Endodermal cell (in vitro differentiated cells): ENCODE data around the gene GLUL. TPM values are rescaled to one million over a fixed set of nuclear protein-coding genes. Genes with fewer than 3 reads are reported as not detected.
A peak's percentile ranks its signal among the peaks of the same experiment; 100 is the strongest.

Experiments
- DNase-seq: peaks from one replicate; pipeline ENCODE4 v3.0.0-alpha.2; 2017
- H3K27ac ChIP-seq: 2 replicates; pipeline ENCODE4 v1.5.1; 2013; ENCODE audit warnings: mild to moderate bottlenecking, low read depth, low read length, moderate library complexity
- H3K27me3 ChIP-seq: 2 replicates; pipeline ENCODE4 v1.6.1; 2013; ENCODE audit warnings: mild to moderate bottlenecking, low read length, moderate library complexity; ENCODE audit not compliant: insufficient read depth, control insufficient read depth, poor library complexity, severe bottlenecking
- H3K36me3 ChIP-seq: 2 replicates; pipeline ENCODE4 v1.7.0; 2013; ENCODE audit warnings: mild to moderate bottlenecking, low read length, moderate library complexity; ENCODE audit not compliant: control insufficient read depth, insufficient read depth
- H3K4me1 ChIP-seq: one replicate; pipeline ENCODE4 v1.7.0; 2013; ENCODE audit warnings: low read length; ENCODE audit not compliant: control insufficient read depth, insufficient read depth
- H3K4me3 ChIP-seq: 2 replicates; pipeline ENCODE4 v1.5.1; 2013; ENCODE audit warnings: mild to moderate bottlenecking, low read length, moderate library complexity
- H3K9ac ChIP-seq: 2 replicates; pipeline ENCODE4 v1.6.1; 2013; ENCODE audit warnings: mild to moderate bottlenecking, low read length, moderate library complexity; ENCODE audit not compliant: poor library complexity, severe bottlenecking; ENCODE audit errors: extremely low read depth
- H3K9me3 ChIP-seq: 2 replicates; pipeline ENCODE4 v1.6.1; 2013; ENCODE audit warnings: mild to moderate bottlenecking, low read length, moderate library complexity; ENCODE audit not compliant: control insufficient read depth
- H3K27ac Mint-ChIP-seq: 2 replicates; pipeline ENCODE4 v1.8.0; 2020; ENCODE audit warnings: mixed read lengths
- H3K27me3 Mint-ChIP-seq: 2 replicates; pipeline ENCODE4 v1.8.0; 2021; ENCODE audit warnings: mild to moderate bottlenecking, mixed read lengths; ENCODE audit not compliant: insufficient read depth
- H3K36me3 Mint-ChIP-seq: 2 replicates; pipeline ENCODE4 v1.8.0; 2020; ENCODE audit warnings: low read depth, mixed read lengths
- H3K4me1 Mint-ChIP-seq: 2 replicates; pipeline ENCODE4 v1.8.0; 2020; ENCODE audit warnings: mixed read lengths
- H3K4me3 Mint-ChIP-seq: 2 replicates; pipeline ENCODE4 v1.8.0; 2020; ENCODE audit warnings: mild to moderate bottlenecking, moderate library complexity, mixed read lengths
- H3K9me3 Mint-ChIP-seq: 2 replicates; pipeline ENCODE4 v1.8.0; 2020; ENCODE audit warnings: mild to moderate bottlenecking, mixed read lengths
- CTCF ChIP-seq: fragments of 200-600 bp; sonication (generic); conservative IDR thresholded peaks from 2 replicates; pipeline ENCODE4 v1.5.0; 2021; ENCODE audit warnings: antibody characterized with exemption, mild to moderate bottlenecking
- WGBS, 2 experiments: methylation state at CpG; one replicate each; pipeline versions ENCODE4 v1.1.5 to v1.1.7; 2013; ENCODE audit warnings: missing lambda C conversion rate in 2 of 2, mixed read lengths in 1 of 2; ENCODE audit not compliant: insufficient coverage in 1 of 2, insufficient read length in 1 of 2; 5-methylcytosine and 5-hydroxymethylcytosine counted together
- total RNA-seq, 2 donors: library from RNA; stranded (reverse); fragmentation: NEBNext Ultra II Directional in 1 of 2; extraction: Animal tissue kit (Norgen Biotek cat#: 25700) in 1 of 2; gene quantifications; 2 replicates in 1 of 2; 3 replicates in 1 of 2; pipeline ENCODE4 v1.2.1, GENCODE V29; 2021

Gene GLUL
- total RNA-seq, 2 donors from 2014 or later, result 529 to 553 TPM

GRCh38 chr1:182385885-182386853 lies 5.4 kb downstream of the GLUL start:
- H3K27ac Mint-ChIP-seq, result peak overlapping the region; percentile 7
- DNase-seq, result no peak
- H3K4me3 Mint-ChIP-seq, result peak overlapping the region; percentile 30
- Histone ChIP-seq H3K36me3 (peaks cover 88% of the 10 kb centered on the region), H3K4me1 (peaks cover 19% of the 10 kb centered on the region), H3K9ac (no peak overlapping the region), H3K27me3 (no peaks in the 10 kb centered on the region), H3K27ac (no peak overlapping the region), H3K4me3 (peak overlapping the region; percentile 97), H3K9me3 (no peaks in the 10 kb centered on the region)
- WGBS, 2 experiments, result 94 to 96% methylated on average over 5 to 8 of the region's 8 CpGs
- H3K36me3 Mint-ChIP-seq, result peaks cover 89% of the 10 kb centered on the region
- peaks cover 69% of the 10 kb centered on the region for H3K4me1 Mint-ChIP-seq
- no peak for TF ChIP-seq CTCF
- H3K9me3 Mint-ChIP-seq, result no peaks in the 10 kb centered on the region
- H3K27me3 Mint-ChIP-seq, result no peaks in the 10 kb centered on the region

- H3K27me3 Mint-ChIP-seq, result no peaks in the 10 kb centered on the region
- Histone ChIP-seq H3K9ac (no peak overlapping the region), H3K9me3 (no peaks in the 10 kb centered on the region), H3K27me3 (no peaks in the 10 kb centered on the region), H3K4me1 (peaks cover 19% of the 10 kb centered on the region), H3K4me3 (peak overlapping the region; percentile 31), H3K27ac (no peak overlapping the region), H3K36me3 (peaks cover 81% of the 10 kb centered on the region)
- H3K4me1 Mint-ChIP-seq, result peaks cover 70% of the 10 kb centered on the region
- TF ChIP-seq CTCF, result no peak
- no peak overlapping the region for H3K27ac Mint-ChIP-seq
- DNase-seq, result no peak
- no peaks in the 10 kb centered on the region for H3K9me3 Mint-ChIP-seq
- 94 to 97% methylated on average over 19 of the region's 19 CpGs for WGBS, 2 experiments
- H3K36me3 Mint-ChIP-seq, result peaks cover 75% of the 10 kb centered on the region
- peak overlapping the region; percentile 30 for H3K4me3 Mint-ChIP-seq
These were observed 7.1 kb downstream of the GLUL start for GRCh38 chr1:182384387-182384960.

- Histone ChIP-seq H3K36me3 (peaks cover 75% of the 10 kb centered on the region), H3K27me3 (no peaks in the 10 kb centered on the region), H3K9ac (no peak overlapping the region), H3K4me3 (peak overlapping the region; percentile 31), H3K9me3 (no peaks in the 10 kb centered on the region), H3K27ac (no peak overlapping the region), H3K4me1 (peaks cover 19% of the 10 kb centered on the region)
- no peak for DNase-seq
- no peaks in the 10 kb centered on the region for H3K27me3 Mint-ChIP-seq
- peaks cover 69% of the 10 kb centered on the region for H3K36me3 Mint-ChIP-seq
- H3K4me1 Mint-ChIP-seq, result peaks cover 67% of the 10 kb centered on the region
- no peak for TF ChIP-seq CTCF
- 93 to 98% methylated on average over 5 to 7 of the region's 7 CpGs for WGBS, 2 experiments
- peak overlapping the region; percentile 30 for H3K4me3 Mint-ChIP-seq
- H3K9me3 Mint-ChIP-seq, result no peaks in the 10 kb centered on the region
- no peak overlapping the region for H3K27ac Mint-ChIP-seq
These were observed 7.7 kb downstream of the GLUL start for GRCh38 chr1:182383934-182384333.
